Pancreas (tissue), 10 donors: Measurements from ENCODE around the gene PDE3B. TPM values are rescaled to one million over a fixed set of nuclear protein-coding genes. Genes with fewer than 3 reads are reported as not detected.
"Not testable (repeated sequence)": the region's sequence is repeated elsewhere in the genome, so short reads cannot be mapped to it uniquely, and the experiment has no call there.

Experiments
- ATAC-seq, 4 donors: fragments of 200-7000 bp; cut with Tn5 transposase; one replicate each; pipeline versions ENCODE4 v1.8.0 to v1.9.1; 2020; ENCODE audit warnings: mild to moderate bottlenecking in 4 of 4, moderate library complexity in 4 of 4
- DNase-seq, 6 donors: peaks; one replicate each; pipeline ENCODE4 v3.0.0-alpha.2; 2020
- FAIRE-seq: peaks from 2 replicates; lab custom pipeline; 2012; peaks lifted over from hg19 to GRCh38; lab: Jason Lieb, UNC
- H3K27ac ChIP-seq, 4 donors: fragments of 200-600 bp; sonication (generic); 1 replicate in 3 of 4; 2 replicates in 1 of 4; pipeline versions ENCODE4 v1.5.0 to v1.8.0; 2020
- H3K27me3 ChIP-seq, 4 donors: fragments of 200-600 bp; one replicate each; pipeline ENCODE4 v1.8.0; 2021
- H3K36me3 ChIP-seq, 3 donors: fragments of 200-600 bp; sonication (generic) in 1 of 3; one replicate each; pipeline versions ENCODE4 v1.5.0 to v1.8.0; 2020 to 2021
- H3K4me1 ChIP-seq, 3 donors: fragments of 200-600 bp; one replicate each; pipeline ENCODE4 v1.8.0; 2021
- H3K4me3 ChIP-seq, 4 donors: fragments of 200-600 bp; sonication (generic) in 2 of 4; one replicate each; pipeline versions ENCODE4 v1.5.0 to v1.8.0; 2020 to 2021
- H3K9me3 ChIP-seq, 4 donors: fragments of 200-600 bp; one replicate each; pipeline ENCODE4 v1.8.0; 2021
- CTCF ChIP-seq, 4 donors: fragments of 200-600 bp; sonication (generic) in 3 of 4; IDR thresholded peaks; one replicate each; pipeline versions ENCODE4 v1.5.0 to v1.8.0; 2021; ENCODE audit warnings: antibody characterized with exemption in 4 of 4
- WGBS, 2 donors: extraction: QIAGEN DNeasy Blood & Tissue Kit; methylation state at CpG; one replicate each; pipeline ENCODE4 v1.1.7; 2013; 5-methylcytosine and 5-hydroxymethylcytosine counted together
- intact Hi-C, 3 donors: fragments of 100-400 bp; cut with DNase I; formaldehyde crosslinking; loops; one replicate each; pipeline versions ENCODE4 v1.11.1 to v1.14.2; 2022
- polyA plus RNA-seq, 2 donors: library from polyadenylated mRNA; stranded (reverse); fragments of 200-250 nt; gene quantifications; one replicate each; pipeline ENCODE4 v1.2.3, GENCODE V29; 2013
- total RNA-seq, 6 donors: library from RNA; stranded (reverse); fragmentation: NEBNext Ultra II Directional in 4 of 6; extraction: Animal tissue kit (Norgen Biotek cat#: 25700) in 4 of 6; gene quantifications; one replicate each; pipeline versions ENCODE4 v1.2.1 to v1.2.4, GENCODE V29; 2021 to 2023
- donor health status: healthy with polysubstance abuse.
- donor health status: DM: no; HTN: no; CAD: no; lungs with moderate emphysema.
- donor health status: DM: no; HTN: no; CAD: no.
- donor health status: control.
- donor health status: control.
- donor health status: Bipolar disorder and iron deficiency.
- donor health status: DM: yes; HTN: yes; CAD: no.
- donor health status: DM: no; HTN: no; CAD: no.
- donor health status: DM: no; HTN: no; CAD: no.
- donor health status: DM: yes; HTN: yes; CAD: no.

Gene PDE3B
- total and polyA plus RNA-seq, 8 donors, result 5.1 to 14.1 (median 9.6) TPM

- Histone ChIP-seq H3K27ac (no peak overlapping the region), H3K4me1 (peaks cover 0 to 23% (median 16%) of the 10 kb centered on the region in 3 donors), H3K27me3 (no peaks in the 10 kb centered on the region), H3K4me3 (no peak overlapping the region), H3K9me3 (no peaks in the 10 kb centered on the region), H3K36me3 (no peaks in the 10 kb centered on the region)
- ATAC-seq, result no peak
- no peak for FAIRE-seq
- no peak for TF ChIP-seq CTCF (IDR thresholded peaks at IDR 0.05)
- WGBS, 2 donors, result 81 to 83% methylated on average over 3 of the region's 3 CpGs
- DNase-seq, result no peak
- intact Hi-C loops, result no loop called here
These were observed 9.5 kb downstream of the PDE3B start for GRCh38 chr11:14653090-14653489.

DNA sequence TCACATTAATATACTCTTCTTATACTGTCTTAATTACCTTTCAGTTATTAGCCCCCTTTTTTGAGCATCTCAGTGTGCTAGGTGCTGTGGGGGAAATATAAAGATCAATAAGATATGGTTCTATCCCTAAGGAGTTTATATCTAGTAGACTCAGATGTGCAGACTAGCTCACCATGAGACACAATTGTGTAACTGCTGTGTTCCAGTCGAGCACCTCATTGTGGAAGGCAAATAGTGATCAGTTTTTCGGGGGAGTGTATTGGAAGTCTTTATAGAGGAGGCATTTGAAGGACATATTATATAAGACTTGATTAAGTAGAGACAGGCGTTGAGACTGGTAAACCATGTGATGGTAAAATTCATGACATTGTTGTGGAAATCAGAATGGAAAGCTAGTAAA, 11.8 kb downstream of the PDE3B start:
- H3K36me3 ChIP-seq, result no peaks in the 10 kb centered on the region
- FAIRE-seq (no peak), ATAC-seq (no peak), DNase-seq (no peak)
- no peak overlapping the region for H3K27ac ChIP-seq
- H3K4me1 ChIP-seq, result peaks cover 0 to 16% (median 15%) of the 10 kb centered on the region in 3 donors
- no peaks in the 10 kb centered on the region for H3K9me3 ChIP-seq
- no peak for TF ChIP-seq CTCF (IDR thresholded peaks at IDR 0.05)
- no peaks in the 10 kb centered on the region for H3K27me3 ChIP-seq
- WGBS, 2 donors, result 84 to 93% methylated on average over 3 of the region's 3 CpGs
- H3K4me3 ChIP-seq, result no peak overlapping the region
- intact Hi-C loops, result no loop called here

DNA sequence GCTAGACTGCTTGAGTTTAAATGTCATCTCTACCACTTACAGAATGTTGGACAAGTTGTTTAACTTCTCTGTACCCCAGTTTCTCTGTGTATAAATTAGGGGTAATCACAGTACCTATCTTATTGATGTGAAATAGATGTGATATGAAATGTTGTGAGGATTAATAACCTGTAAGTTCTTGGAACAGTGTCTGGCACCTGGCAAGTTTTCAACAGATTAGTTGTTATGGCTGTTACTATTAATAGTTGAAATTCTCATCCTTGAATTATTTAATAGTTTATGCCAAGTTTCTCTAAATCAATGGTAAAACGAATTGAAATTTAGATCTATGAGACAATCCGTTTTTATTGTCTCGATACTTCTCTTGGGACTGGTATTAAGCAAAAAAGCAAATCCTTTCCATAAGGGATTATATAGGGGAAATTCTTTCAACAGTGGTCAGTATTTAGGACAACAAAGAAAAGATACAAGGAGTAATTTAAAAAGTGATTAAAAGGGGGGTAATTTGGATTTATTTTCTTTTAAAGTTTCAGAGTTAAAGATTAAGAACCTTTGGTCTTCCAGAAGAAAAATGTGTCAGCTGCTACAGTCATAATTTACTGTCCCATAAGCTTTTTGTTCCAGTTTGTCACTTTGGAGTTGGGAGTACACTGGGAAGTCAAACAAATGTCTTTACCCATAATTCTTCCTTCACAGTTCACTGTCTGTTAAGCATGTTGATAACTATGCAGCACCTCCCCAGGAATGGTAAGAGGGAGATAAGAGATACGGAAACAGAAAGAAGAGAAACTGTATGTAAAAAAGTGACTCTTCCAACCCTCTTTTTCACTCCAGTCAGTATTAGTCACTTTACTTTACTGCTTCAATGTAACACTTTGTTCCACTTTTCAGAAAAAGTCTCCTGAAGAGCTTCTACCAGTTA, 13.2 kb downstream of the PDE3B start:
- intact Hi-C loops, result no loop called here
- no peaks in the 10 kb centered on the region for H3K9me3 ChIP-seq
- no peaks in the 10 kb centered on the region for H3K36me3 ChIP-seq
- H3K4me3 ChIP-seq, result no peak overlapping the region
- peak in 3 of 4 donors; percentile 36 to 82 (median 64) for ATAC-seq
- no peak for FAIRE-seq
- peaks cover 0 to 16% (median 15%) of the 10 kb centered on the region in 3 donors for H3K4me1 ChIP-seq
- DNase-seq, result no peak
- no peak for TF ChIP-seq CTCF (IDR thresholded peaks at IDR 0.05)
- 8 to 14% methylated on average over 4 of the region's 4 CpGs for WGBS, 2 donors
- H3K27ac ChIP-seq, result peak overlapping the region in 1 of 4 donors; percentile 48
- no peaks in the 10 kb centered on the region for H3K27me3 ChIP-seq

GRCh38 chr11:14657841-14658240, 14.2 kb downstream of the PDE3B start:
- no peaks in the 10 kb centered on the region for H3K9me3 ChIP-seq
- H3K36me3 ChIP-seq, result no peaks in the 10 kb centered on the region
- peaks cover 0 to 16% (median 15%) of the 10 kb centered on the region in 3 donors for H3K4me1 ChIP-seq
- ATAC-seq (peak in 2 of 4 donors; percentile 41 to 44), DNase-seq (no peak), FAIRE-seq (no peak)
- no peak for TF ChIP-seq CTCF (IDR thresholded peaks at IDR 0.05)
- H3K4me3 ChIP-seq, result no peak overlapping the region
- intact Hi-C loops, result no loop called here
- no peak overlapping the region for H3K27ac ChIP-seq
- no peaks in the 10 kb centered on the region for H3K27me3 ChIP-seq
- 14 to 24% methylated on average over 1 of the region's 1 CpG for WGBS, 2 donors

- H3K4me3 ChIP-seq, intact Hi-C loops, H3K27me3 ChIP-seq, DNase-seq, H3K9me3 ChIP-seq, H3K27ac ChIP-seq, FAIRE-seq, H3K4me1 ChIP-seq, ATAC-seq, H3K36me3 ChIP-seq: not testable (repeated sequence)
- 90 to 96% methylated on average over 3 of the region's 3 CpGs for WGBS, 2 donors
These were observed 21.3 kb downstream of the PDE3B start for GRCh38 chr11:14664926-14665325.

GRCh38 chr11:14667329-14667728, 23.7 kb downstream of the PDE3B start:
- H3K4me3 ChIP-seq, H3K9me3 ChIP-seq, intact Hi-C loops, DNase-seq, H3K27me3 ChIP-seq, H3K4me1 ChIP-seq, FAIRE-seq, H3K36me3 ChIP-seq, H3K27ac ChIP-seq, ATAC-seq: not testable (repeated sequence)
- 97 to 98% methylated on average over 3 of the region's 4 CpGs for WGBS, 2 donors
